ENCODE measurements around the gene PPP1R12A.
"Not testable (repeated sequence)": the region's sequence is repeated elsewhere in the genome, so short reads cannot be mapped to it uniquely, and the experiment has no call there.

PPP1R12A gene

GRCh38 chr12:79841248-79841877 lies 93.5 kb downstream of the PPP1R12A start:
- DNase-seq = no peak

- DNase-seq = no peak
These were observed 96.5 kb downstream of the PPP1R12A start for GRCh38 chr12:79838359-79838758.

- no peak for DNase-seq
These were observed 97.3 kb downstream of the PPP1R12A start for GRCh38 chr12:79837575-79837974.

- DNase-seq = no peak
These were observed 99.5 kb downstream of the PPP1R12A start for GRCh38 chr12:79835377-79835843.

- DNase-seq = no peak
These were observed 100.1 kb downstream of the PPP1R12A start for GRCh38 chr12:79834712-79835376.

GRCh38 chr12:79830440-79830839 lies 104.5 kb downstream of the PPP1R12A start:
- DNase-seq = no peak

- no peak for DNase-seq
These were observed 106.0 kb downstream of the PPP1R12A start for GRCh38 chr12:79828924-79829323.

- DNase-seq = no peak
These were observed 107.4 kb downstream of the PPP1R12A start for GRCh38 chr12:79827484-79827883.

GRCh38 chr12:79826267-79827128 lies 108.4 kb downstream of the PPP1R12A start:
- no peak for DNase-seq

GRCh38 chr12:79822475-79822874 lies 112.4 kb downstream of the PPP1R12A start:
- no peak for DNase-seq

- no peak for DNase-seq
These were observed 116.0 kb downstream of the PPP1R12A start for GRCh38 chr12:79818856-79819255.

- DNase-seq = not testable (repeated sequence)
These were observed 150.4 kb downstream of the PPP1R12A start for GRCh38 chr12:79784366-79785065.

- DNase-seq = no peak
These were observed 152.6 kb downstream of the PPP1R12A start for GRCh38 chr12:79782172-79782900.

GRCh38 chr12:79778802-79779448 lies 156.0 kb downstream of the PPP1R12A start:
- DNase-seq = no peak

GRCh38 chr12:79776111-79776510 lies 158.8 kb downstream of the PPP1R12A start:
- DNase-seq = no peak

- no peak for DNase-seq
These were observed 159.4 kb downstream of the PPP1R12A start for GRCh38 chr12:79775355-79776027.

GRCh38 chr12:79773896-79774295 lies 161.0 kb downstream of the PPP1R12A start:
- DNase-seq = no peak

GRCh38 chr12:79769860-79770485 lies 164.9 kb downstream of the PPP1R12A start:
- DNase-seq = no peak

GRCh38 chr12:79769189-79769859 lies 165.6 kb downstream of the PPP1R12A start:
- DNase-seq = no peak

All from stimulated activated CD8-positive, alpha-beta memory T cell treated with anti-CD3 and anti-CD28 coated beads, Interleukin-4, amount 100 ng/mL, for 48 hours (primary cell).